Measurements from ENCODE around the gene SCCPDH. TPM values are rescaled to one million over a fixed set of nuclear protein-coding genes. Genes with fewer than 3 reads are reported as not detected.

The SCCPDH gene
- total and polyA plus RNA-seq, 2 of the 13 experiments (the other 11 are each of a cell fraction or from before 2014, with no cell fraction given): 36.7 to 62.3 TPM

GRCh38 chr1:246711548-246712003, 12.6 kb upstream of the SCCPDH start (continued):
- TF ChIP-seq ZNF446 (CRISPR knock-in tag; IDR thresholded peaks at IDR 0.05) (no peak), ZBTB21 (CRISPR knock-in tag; IDR thresholded peaks at IDR 0.05) (no peak), ZNF558 (CRISPR knock-in tag; IDR thresholded peaks at IDR 0.05; ENCODE audit: borderline replicate concordance) (no peak), SIN3B (IDR thresholded peaks at IDR 0.05; ENCODE audit: low read length) (no peak), SMARCE1 (IDR thresholded peaks at IDR 0.05; ENCODE audit: borderline replicate concordance) (no peak), ZNF772 (CRISPR knock-in tag; IDR thresholded peaks at IDR 0.05) (0 out of 2 replicates have a peak, but pooled peaks have one; percentile 28), ZNF841 (CRISPR knock-in tag; IDR thresholded peaks at IDR 0.05; ENCODE audit: borderline replicate concordance) (no peak), ZBTB37 (CRISPR knock-in tag; IDR thresholded peaks at IDR 0.05) (peak; percentile 99), XRCC5 (optimal IDR thresholded peaks at IDR 0.05; ENCODE audit: low read length) (no peak), PRMT3 (CRISPR knock-in tag; IDR thresholded peaks at IDR 0.05; ENCODE audit: borderline replicate concordance, low read depth) (no peak), ZNF503 (CRISPR knock-in tag; IDR thresholded peaks at IDR 0.05) (no peak), JUNB (CRISPR knock-in tag; IDR thresholded peaks at IDR 0.05; ENCODE audit: borderline replicate concordance) (no peak), ZNF552 (CRISPR knock-in tag; IDR thresholded peaks at IDR 0.05; ENCODE audit: borderline replicate concordance) (no peak), MIXL1 (CRISPR knock-in tag; IDR thresholded peaks at IDR 0.05) (peak; percentile 40; the same call in 1 of the 2 replicates), PAF1 (CRISPR knock-in tag; IDR thresholded peaks at IDR 0.05) (no peak), CHCHD3 (CRISPR knock-in tag; IDR thresholded peaks at IDR 0.05) (no peak), ZSCAN5A (CRISPR knock-in tag; IDR thresholded peaks at IDR 0.05; ENCODE audit: borderline replicate concordance) (no peak), ZNF788 (CRISPR knock-in tag; IDR thresholded peaks at IDR 0.05; ENCODE audit: borderline replicate concordance) (0 out of 2 replicates have a peak, but pooled peaks have one; percentile 48), ZFX (CRISPR knock-in tag; IDR thresholded peaks at IDR 0.05; ENCODE audit: low read depth) (peak; percentile 46; the same call in 1 of the 2 replicates), KDM1A (CRISPR knock-in tag; IDR thresholded peaks at IDR 0.05) (no peak), ATF2 (CRISPR knock-in tag; IDR thresholded peaks at IDR 0.05) (no peak), FOXA1 (IDR thresholded peaks at IDR 0.05) (no peak), FOXA1 (CRISPR knock-in tag; IDR thresholded peaks at IDR 0.05) (no peak), PLSCR1 (CRISPR knock-in tag; IDR thresholded peaks at IDR 0.05; ENCODE audit: borderline replicate concordance) (no peak), ZNF264 (CRISPR knock-in tag; IDR thresholded peaks at IDR 0.05) (no peak), POGZ (CRISPR knock-in tag; IDR thresholded peaks at IDR 0.05) (0 out of 2 replicates have a peak, but pooled peaks have one; percentile 41), DMAP1 (CRISPR knock-in tag; IDR thresholded peaks at IDR 0.05) (no peak)

Data from HepG2 (cell line).